ENCODE measurements around the gene CDK14.

Gene CDK14

DNA sequence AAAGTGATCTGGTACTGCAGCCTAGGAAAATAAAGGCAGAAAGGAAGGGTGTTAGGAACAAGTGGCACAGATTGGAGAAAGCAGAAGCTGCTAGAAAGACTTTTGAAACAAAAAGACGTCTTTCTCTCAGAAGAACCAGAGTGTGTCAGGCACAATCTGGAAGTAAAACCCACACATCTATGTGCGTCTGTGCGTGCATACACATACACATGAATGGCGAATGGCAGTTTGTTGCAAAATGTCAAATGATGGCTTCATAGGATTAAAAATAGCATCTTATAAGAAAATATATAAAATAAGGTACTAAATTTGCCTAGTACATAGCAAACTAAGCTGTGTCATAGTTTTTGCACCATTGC, 246.3 kb downstream of the CDK14 start:
- DNase-seq (ENCODE audit: low read depth): no peak

DNA sequence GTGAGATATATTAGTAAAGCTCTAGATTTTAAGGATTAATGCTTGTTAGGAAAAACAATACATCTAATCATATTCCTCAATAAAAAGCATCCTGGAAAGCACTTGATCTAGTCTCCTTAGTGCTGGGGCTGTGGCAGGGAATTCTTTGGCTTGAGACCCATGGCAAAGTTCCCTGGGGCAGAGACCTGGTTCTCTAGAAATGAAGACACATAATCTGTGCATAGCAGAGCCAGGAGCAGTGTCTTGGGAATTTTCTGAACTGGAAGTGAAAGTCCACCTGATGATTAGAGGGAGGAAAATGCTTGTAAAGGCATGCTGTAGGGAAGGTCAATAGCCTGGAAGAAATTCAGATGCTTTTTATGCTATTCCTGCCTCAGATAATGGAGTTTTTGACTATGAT, 247.4 kb downstream of the CDK14 start:
- no peak for DNase-seq (ENCODE audit: low read depth)

DNA sequence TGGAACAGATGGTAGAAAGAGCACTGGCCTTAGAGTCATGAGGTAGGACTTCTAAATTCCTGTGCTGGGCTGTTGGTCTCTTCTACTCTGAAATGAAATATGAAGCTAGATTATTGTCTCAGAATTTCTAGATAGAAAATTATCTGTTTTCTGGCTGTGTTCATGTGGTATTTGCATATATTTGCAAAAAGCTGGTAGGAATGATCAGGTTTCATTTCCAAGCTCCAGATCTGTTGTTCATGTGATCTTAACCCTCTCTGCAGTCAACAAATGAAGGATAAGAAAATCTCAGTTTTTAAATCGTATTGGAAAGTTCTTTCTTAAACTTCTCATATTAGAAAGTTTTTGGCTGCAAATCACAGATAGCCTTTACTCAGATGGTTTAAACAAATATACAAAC, 248.3 kb downstream of the CDK14 start:
- DNase-seq (ENCODE audit: low read depth): no peak

DNA sequence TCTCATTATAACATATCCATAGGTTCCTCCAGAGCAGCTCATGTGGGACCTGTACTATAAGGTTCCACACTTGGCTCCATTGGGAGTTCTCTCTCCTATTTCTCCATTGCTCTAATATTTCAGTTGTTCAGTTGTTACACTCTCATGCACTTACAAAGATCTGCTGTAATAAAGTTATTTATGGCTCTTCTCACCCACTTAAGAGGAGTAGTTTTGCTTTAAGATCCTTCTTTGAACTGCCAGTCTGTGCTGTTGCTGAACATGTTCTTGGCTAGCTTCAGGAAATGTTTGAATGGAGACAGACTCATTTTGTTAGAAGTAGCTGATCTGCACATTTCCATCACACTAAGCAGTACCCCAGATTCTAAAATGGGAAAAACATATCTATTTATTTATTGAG, 250.1 kb downstream of the CDK14 start:
- no peak for DNase-seq (ENCODE audit: low read depth)

DNA sequence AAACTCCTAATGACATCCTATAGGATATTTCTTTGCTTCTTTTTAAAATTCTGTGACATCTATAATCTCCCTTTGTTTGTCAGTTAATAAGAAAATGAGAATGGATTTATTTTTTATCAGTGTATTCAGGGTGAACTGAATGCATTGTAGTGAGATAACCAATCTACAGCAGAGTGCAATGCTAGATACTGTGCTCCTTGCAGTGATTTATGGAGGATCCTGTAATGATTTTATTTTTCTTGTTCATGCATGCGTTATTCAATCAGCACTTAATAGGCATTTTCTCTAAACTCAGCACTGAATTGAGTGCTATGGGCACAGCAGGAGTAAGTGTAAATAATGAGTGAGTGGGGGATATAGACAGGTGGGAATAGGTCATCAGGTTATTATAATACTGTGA, 253.9 kb downstream of the CDK14 start:
- DNase-seq (ENCODE audit: low read depth): no peak

DNA sequence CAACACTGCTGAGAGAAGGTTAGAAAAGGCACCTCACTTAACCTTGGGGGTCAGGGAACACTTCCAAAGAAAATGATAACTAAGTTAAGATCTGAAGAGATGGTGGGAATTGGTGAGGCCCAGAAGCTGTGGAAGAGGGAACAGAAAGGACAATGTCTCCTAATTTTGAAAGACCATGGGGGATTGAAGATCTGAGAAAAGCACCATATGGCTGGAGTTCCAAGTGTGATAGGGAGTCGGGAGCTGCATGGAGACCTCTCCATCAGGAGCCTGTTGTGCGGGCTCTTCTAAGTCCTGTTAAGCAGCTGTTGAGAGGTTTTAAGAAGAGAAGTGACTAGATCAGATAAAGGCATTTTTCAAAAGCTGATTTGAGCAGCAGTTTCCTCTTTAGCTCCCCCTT, 254.3 kb downstream of the CDK14 start:
- DNase-seq (ENCODE audit: low read depth): no peak

DNA sequence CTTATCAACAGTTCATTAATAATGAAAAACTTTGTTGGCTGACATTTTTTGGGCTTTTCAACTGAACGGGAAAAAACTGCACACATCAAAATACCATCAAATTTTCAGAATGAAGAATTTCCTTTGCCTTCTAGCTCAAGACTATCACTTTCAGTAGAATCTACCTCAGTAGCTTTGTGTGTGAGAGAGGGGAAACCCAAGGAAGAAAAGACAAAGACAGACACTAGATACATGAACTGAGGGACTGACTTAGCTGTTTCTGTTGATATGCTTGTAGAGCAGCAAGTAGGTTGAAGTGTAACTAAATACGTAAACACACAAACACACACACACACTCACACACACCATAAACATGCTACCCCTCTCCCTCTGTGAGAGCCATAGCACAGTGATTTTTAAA, 257.1 kb downstream of the CDK14 start:
- no peak for DNase-seq (ENCODE audit: low read depth)

DNA sequence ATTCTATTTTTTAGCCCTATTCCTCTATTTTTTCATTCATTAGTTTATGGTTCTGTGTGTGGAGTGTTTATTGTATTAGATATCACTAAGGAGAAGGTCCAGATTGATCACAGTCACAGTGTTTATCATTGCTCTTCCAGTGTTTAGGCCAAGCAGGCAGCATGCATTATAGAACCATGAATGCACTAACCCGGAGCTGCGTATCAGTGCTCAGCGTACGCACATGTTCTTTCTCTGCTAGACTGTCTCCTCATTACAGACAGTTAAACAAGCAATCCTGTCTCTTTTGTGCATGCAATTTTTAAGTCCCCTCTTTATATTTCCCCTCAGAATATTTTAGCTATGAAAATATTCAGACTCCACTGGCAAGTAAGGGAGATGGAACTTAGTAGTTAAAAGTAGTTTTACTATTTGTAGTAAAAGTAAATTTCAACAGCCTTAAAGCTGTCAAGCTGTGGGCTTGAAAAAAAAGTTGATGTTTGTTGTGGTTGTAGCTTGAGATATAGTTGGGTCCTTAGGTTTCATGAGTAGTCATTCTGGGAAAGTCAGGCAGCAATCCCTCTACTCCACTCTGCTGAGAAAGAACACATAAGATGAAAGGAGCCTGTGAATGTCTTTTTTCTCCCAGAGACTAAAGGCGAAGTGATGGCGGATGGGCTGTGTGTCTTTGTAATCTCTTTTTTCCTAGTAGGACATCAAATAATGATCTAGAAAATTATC, 260.4 kb downstream of the CDK14 start:
- DNase-seq (ENCODE audit: low read depth): no peak

DNA sequence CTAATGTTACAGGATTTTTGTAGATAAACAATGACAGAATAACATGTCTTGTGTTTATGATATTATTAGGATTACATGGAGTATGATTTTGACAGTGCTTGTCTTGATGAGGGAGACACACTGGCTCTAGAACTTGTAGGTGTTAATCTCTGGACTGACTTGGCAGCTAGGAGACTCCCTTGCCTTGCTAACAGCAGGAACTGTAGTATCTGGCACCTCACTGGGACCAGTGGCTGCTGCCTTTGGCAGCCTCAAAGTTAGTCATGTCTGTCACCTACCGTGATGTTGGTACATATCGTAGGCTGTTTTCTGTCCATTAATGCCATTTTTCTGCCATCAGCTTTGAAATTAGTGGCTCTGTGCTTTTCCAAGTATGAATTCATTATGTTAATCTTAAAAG, 261.5 kb downstream of the CDK14 start:
- DNase-seq (ENCODE audit: low read depth): no peak

DNA sequence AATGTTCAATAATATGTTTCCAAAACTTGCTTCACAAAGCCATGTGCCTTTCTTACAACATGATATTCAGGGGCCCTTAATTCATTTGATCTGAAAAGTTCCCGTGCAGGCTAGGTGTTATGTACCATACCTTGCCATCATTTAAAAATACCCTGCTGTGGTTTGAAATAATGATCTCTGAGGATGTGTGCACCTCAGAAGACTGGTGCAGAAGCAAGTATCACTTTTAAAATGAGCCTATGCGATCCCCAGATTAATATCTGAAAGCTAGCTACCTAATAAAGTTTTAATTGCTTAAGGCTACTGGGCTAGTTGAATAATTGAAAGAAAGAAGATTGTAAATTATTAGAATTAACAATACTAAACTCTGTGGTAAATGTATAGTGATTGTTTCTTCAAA, 262.4 kb downstream of the CDK14 start:
- no peak for DNase-seq (ENCODE audit: low read depth)

DNA sequence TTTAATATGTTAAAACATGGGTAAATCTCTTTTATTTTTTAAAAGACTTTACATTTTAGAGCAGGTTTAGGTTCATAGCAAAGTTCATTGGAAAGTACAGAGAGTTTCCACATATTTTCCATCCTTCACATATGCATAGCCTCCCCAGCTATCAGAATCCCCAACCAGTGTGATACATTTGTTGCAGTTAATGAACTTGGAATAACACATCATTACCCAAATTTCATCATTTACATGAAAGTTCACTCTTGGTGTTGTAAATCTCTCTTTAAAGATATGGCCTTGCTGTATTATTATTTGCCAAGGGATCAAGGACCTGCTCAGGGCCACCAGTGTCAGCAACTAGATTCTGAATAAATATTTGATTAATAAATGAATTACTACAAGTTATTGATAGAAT, 263.4 kb downstream of the CDK14 start:
- DNase-seq (ENCODE audit: low read depth): no peak

DNA sequence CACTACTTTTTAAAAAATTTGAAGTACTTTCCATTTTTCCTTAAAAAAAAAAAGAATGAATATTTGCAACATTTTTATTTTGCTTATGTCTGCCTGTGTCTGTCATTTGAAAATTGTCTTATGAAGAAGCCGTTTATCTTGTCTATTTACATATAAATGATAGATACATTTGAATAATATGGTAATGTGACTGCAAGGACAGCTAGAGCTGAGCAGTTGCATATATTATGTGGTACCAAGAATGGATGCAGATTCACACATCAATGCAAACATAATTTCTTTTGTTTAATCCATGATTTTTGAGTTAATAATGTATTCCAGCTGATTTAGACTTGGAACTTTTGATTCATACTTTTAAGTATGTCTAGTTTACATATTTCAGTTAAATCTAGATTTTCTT, 268.0 kb downstream of the CDK14 start:
- no peak for DNase-seq (ENCODE audit: low read depth)

DNA sequence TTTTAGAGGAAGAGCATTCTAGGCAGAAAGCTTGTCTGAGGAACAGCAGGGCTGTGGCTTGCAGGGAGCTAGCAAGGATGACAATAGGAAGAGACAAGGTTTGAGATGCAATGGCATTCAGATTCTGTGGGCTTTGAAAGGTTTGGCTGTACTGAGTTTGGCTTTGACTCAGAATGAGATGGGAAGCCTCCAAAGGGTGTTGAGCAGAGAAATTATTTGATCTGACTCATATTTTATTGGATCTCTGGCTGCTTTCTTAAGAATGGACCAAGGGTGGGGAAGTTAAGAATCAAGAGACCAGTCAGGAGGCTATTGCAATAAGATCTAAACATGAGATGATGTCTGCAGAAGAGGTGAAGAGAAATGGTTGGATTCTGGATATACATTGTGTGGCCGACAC, 273.2 kb downstream of the CDK14 start:
- DNase-seq (ENCODE audit: low read depth): no peak

DNA sequence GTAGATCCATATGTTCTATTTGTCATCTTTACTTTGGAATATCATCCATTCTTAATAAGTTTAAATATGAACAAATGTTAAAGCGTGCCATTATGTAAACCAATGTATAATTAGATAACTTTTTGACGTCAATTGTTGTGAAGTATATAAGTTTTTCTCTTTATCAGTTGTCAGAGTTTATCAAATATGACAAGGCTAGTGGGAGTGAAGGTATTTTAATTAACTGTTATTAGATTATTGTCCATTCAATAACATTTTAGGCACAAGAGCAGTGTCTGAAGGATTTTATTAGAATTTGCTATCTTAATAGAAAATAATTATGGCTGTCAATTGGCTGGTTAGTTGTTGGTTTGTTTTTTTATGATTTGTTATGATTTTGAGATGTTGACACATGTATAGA, 280.6 kb downstream of the CDK14 start:
- no peak for DNase-seq (ENCODE audit: low read depth)

DNA sequence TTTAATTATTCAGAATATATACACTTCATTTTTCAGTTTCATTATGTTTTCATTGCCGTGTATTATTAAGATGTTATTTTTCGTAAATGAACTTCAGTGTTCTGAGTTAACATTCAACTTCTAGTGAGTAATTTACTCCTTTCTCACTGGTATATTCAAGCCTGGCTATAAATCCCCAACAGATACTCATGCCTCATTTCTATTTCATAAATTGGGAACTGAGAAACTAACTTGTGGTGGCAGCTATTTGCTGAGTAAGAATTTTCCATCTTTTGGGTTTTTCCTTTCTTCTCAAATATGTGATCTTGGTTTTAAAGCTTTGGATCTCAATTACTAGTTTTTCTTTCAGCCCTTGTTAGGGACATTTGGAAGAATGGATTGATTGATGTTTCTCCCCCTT, 281.1 kb downstream of the CDK14 start:
- no peak for DNase-seq (ENCODE audit: low read depth)

DNA sequence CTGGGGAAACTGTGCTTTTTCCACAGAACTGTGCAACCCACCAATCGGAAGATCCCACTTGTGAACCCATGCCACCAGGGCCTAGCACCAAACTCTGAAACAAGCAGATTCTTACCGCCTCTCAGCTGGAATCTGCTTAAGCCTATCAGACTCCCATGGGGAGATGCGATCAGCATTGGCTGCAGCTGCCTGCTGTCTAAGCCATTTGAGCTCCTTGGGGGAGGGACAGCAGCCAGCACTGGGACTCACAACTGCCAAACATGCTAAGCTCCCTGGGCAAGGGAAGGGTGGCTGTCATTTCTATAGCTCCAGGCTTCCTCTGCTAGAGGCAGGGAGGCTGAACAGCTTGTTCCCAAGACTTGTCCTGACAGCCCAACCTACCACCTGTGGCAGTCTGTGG, 283.8 kb downstream of the CDK14 start:
- no peak for DNase-seq (ENCODE audit: low read depth)

DNA sequence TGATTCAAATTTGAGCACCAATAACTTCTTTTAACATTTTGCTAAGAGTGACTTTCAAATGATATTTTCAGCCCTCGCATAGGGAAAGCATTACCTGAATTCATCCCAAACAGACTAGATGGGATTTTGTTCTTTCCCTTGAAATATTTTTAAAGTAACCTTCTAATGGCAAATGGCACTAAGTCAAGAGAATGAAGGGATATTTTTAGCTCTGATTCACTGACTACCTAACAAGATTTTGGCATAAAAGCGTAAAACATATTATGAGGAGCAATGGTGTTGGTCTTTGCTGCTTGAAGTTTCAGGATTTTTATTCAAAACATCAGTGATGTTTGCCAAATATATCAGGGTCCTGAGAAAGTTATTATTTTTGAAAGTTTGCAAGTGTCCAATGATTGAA, 290.3 kb downstream of the CDK14 start:
- DNase-seq (ENCODE audit: low read depth): no peak

DNA sequence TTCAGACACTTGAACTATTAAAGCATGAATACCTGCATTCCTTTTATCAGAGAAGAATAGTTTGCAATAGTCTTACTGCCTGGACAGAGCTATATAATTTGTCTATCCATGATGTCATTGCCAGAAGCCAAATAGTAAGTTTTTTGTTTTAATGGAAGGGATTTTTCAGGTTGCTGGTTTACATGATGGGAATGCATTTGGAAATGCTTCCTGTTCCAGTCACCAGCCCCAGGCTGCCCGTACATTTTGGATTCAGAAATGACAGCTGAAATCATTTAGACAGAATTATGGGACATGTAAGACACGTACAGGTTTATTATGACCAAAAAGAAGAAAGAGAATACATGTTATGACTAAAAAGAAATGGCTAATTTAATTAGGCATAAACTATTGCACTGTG, 293.1 kb downstream of the CDK14 start:
- no peak for DNase-seq (ENCODE audit: low read depth)

DNA sequence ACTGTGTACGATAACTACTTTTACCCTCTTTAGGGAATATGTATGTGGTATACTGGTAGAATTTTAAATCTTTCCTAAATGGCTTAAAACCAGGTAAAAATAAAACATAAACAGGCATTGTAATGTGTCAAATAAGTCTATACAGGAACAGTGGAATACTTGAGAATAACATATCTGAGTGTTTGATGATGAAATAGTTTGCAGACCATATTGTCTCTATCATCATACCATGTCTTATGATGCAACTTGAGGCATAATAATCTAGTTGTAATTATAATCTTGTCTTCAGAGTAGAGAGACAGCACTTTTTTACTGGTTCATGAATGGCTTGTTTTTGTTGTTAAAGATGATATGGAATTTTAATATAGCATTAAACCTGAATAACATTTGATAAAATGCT, 293.5 kb downstream of the CDK14 start:
- DNase-seq (ENCODE audit: low read depth): no peak

DNA sequence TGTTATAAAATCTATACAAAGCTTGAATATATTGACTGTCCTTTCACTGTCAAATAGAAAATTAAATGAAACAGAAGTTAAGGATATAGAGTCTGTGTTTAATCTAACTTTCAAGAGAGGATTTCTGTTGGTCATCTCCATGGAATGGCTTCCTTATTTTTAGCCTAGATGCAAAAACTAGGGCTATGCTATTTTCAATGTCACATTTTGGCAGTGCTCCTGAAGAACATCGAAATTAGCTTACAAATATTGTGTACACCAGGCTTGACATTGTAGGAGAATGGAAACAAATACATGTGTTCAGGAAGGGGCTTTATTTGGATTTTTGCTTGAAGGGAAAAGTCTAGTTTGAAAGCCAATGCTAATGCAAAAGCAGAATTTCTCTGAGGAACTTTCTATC, 295.4 kb downstream of the CDK14 start:
- DNase-seq (ENCODE audit: low read depth): no peak

DNA sequence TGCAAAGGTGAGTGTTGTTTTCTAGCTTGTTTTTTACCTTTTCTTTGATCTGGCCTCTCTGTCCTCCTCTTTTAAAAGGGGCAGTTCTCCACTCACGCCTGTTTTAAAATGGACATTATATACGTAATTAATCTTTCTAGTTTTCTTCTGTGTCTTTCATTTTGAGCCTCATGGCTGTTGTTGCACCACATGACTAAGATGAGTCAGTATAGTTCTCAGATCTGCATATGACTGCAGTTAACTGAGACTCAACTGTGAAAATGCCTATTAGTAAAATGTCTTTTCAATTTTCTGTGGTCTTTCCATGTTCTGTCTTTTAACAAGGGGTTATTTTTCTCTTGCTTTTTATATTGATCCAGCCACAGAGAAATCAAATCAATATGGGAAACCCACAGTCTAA, 296.1 kb downstream of the CDK14 start:
- no peak for DNase-seq (ENCODE audit: low read depth)

DNA sequence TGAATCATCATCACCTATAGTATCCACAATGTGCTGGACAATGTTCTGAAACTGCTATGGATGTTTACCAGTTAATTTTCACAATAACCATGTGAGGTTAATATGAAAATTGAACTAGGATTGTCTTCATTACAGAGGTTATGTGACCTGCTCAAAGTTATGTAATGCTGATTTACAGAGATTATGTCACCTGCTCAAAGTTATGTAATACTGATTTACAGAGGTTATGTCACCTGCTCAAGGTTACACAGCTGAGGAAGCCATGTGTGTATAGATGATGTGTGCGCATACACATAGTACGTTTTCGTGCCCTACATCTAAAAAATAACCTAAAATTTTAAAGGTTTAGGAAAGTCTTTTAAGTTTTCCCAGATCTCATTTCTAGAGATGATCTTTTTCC, 298.0 kb downstream of the CDK14 start:
- no peak for DNase-seq (ENCODE audit: low read depth)

DNA sequence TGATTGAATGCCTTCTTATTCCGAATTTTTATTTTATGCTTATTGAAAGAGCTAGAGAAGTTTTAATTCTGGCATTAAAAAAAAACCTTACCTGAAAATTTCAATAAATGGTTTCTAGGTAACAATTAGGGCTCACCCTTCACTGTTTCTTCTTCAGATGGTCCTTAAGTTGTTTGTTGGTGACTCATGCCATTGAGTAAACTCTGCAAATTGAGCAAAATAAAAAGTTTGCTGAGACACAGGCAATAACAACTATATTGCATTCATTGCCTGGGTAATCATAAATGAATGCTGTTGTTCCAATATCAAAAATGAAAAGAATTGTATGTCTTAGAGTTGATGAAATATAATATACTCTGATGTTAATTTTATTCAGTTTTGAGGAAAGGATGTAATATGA, 300.3 kb downstream of the CDK14 start:
- DNase-seq (ENCODE audit: low read depth): no peak

DNA sequence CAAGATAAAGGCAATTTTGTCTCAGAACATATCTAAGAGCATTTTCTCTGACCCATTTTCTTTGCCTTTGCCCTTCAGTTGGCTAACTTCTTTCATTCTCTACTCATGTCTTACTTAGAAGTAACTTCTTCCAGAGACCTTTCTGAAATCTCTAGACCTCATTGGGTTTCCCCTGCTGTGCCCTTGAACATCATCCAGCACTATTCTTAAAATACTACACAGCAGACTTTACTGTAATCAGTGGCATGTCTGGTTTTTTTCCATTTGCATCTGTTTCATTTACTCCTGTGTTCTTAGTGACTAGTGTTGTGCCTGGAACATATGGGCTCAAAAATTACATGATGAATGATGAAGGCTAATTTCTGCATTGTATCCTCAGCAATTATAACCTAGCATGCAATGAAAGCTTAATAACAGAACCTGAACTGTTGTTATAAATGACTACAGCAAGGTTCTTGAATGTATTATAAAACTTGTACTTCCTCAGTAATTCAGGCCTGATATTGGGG, 301.9 kb downstream of the CDK14 start:
- DNase-seq (ENCODE audit: low read depth): no peak

All from stimulated activated CD8-positive, alpha-beta memory T cell treated with anti-CD3 and anti-CD28 coated beads, Interleukin-7, amount 100 ng/mL, for 24 hours (primary cell).